NCI-H82 treated with DMSO at 0.1 percent for 48 hours (cell line): Measurements from ENCODE around the gene DACH1.

ENCODE experiments used
- DNase-seq: peaks from one replicate; lab custom pipeline; 2025; ENCODE audit not compliant: unreplicated experiment; lab: John Stamatoyannopoulos, UW

Gene DACH1

GRCh38 chr13:71830736-71831135, 36.3 kb downstream of the DACH1 start:
- DNase-seq, result no peak

- no peak for DNase-seq
Measured at GRCh38 chr13:71830323-71830722, 36.7 kb downstream of the DACH1 start.

GRCh38 chr13:71829547-71829946, 37.5 kb downstream of the DACH1 start:
- DNase-seq, result no peak

DNA sequence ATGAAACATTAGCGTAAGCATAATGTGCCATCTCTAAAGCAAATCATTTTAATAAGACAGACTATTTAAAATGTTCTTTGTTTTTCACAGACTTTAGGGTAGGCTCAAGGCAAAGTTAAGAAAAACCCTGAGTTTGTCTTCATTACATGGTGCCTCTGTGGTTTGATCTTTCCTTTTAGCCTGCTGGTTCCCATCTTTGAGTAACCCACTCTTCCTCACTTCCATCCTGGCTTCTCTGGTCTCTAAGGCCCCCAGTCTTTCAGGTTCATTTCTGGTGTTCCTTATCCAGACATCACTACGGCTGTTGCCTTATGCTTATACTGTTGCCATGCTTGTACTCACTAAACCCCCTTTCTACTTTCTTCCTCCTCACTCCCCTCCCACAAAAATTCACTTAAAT, 38.4 kb downstream of the DACH1 start:
- DNase-seq, result no peak

DNA sequence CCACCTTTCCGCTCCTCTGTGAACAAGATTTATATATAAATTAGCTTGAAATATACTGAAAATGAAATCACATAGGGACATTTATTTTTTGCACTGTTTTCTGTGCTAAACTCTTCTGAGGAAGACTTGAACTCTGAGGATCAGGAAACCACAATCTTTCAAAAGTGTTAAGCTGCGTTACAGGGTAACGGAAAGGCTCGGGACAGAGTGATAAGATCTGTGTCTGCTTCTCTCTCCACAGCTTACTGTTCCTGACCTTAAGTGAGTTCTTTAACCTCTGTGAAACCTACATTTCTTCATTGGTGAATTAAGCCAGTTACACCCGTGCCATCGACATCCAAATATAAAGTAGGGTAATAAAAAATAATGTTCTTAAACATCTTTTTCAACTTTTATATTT, 38.9 kb downstream of the DACH1 start:
- no peak for DNase-seq

DNA sequence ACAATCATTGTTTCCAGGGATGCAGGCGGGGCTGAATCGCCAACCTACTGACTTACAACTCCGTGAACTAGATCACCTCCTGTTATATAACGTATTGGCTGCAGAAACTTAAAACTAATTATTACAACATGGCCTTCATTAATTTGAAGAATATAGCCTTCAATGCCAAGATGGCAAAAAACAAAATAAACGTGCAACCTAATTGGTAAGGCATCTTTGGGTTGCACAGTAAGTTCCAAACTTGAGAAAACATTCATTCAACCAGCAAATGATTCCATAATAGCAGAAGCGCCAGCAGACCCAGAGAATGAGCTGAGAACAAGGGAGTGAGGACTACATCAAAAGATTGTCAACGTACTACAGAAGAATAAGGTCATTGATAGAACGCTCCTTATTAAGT, 39.8 kb downstream of the DACH1 start:
- no peak for DNase-seq

GRCh38 chr13:71820699-71821098, 46.3 kb downstream of the DACH1 start:
- no peak for DNase-seq

DNA sequence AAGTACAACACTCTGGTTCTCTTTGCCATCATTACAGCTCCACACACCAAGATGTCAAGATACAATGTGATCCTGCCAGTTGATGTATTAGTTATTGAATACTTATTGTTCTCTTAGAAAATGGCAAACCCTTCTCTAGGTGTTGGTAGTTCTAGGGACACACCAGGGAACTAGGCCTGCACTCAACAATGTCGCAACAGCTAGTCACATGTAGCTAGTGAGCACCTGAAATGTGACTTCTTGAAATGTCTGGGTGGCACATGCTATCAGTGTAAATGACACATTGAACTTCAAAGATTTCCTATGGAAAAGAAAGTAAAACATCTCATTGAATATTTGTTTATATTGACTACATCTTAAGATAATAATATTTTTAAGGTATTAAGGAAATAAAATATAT, 49.7 kb downstream of the DACH1 start:
- no peak for DNase-seq

GRCh38 chr13:71814806-71815360, 52.1 kb downstream of the DACH1 start:
- no peak for DNase-seq

GRCh38 chr13:71813187-71813586, 53.8 kb downstream of the DACH1 start:
- no peak for DNase-seq

DNA sequence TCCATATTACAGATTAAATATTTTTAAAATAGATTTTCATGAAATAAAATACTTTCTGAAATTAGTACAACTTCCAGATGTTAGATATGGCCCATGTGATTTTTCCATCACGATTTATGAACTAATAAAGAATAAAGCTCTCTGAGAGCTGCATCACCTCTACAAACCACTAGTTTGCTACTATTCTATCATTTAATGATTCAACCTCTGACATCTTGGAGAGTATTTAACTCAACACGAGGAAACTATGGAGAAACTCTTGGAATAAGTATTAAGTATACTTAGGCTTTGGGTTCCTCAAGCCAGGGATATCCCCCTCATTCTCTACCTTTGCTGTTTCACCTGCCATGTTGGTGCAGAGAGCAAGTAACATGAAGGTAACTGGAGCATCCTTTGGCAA, 55.7 kb downstream of the DACH1 start:
- no peak for DNase-seq

DNA sequence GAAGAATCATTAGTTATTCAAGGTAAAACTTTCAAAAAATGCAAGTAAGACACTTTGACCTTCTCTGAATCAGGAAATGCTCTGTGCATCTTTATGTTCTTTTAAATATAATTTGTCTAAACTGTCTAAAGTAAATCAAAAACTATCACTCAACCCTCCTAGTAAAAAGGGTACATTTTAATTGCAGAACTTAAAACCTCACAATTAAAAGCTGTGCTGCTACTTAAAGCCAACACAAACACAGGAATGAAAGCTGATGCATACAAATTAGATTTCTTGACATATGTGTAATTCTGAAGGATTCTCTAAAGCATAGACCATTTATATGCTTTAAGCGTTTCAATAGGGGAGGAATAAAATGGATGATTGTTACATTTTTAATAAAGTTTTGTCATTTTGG, 58.3 kb downstream of the DACH1 start:
- no peak for DNase-seq

DNA sequence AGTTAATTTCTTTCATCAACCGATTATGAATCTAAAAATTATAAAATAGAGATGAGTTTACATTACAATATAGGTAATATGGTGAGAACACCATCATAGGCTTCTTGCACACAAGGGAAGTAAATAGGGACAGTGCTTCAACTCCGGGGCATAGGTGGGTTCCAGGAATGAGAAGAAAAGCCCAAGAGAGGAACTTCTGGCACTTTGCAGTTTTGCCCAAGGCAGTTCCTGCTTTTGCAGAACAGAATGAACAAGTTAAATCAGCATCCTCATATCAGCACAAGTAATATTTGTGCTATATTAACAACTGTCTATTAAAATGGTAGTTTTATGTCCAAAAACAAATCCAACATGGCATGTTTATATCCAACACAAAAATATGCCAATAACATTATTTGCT, 60.1 kb downstream of the DACH1 start:
- DNase-seq, result no peak

- no peak for DNase-seq
Measured at GRCh38 chr13:71803066-71803465, 63.9 kb downstream of the DACH1 start.

DNA sequence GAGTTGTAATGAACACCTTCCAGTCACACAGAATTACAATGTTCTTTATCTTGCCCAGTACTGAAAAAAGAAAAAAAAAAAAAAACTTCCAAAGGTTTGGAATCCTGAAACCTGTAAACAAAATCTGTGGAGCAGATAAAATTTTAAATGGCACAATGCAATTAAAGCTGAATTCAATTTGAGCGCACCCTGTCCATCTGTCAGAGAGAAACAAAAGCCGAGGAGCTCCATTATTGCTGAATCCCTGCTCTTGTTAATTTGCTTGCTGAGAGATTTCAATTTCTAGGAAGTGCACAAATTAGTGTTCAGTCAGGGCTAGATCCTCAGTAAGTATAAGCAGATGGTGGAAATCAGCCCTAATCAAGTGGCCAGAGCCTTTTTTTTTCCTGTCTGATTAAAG, 65.2 kb downstream of the DACH1 start:
- DNase-seq, result peak; percentile 100

GRCh38 chr13:71801165-71801760, 65.7 kb downstream of the DACH1 start:
- peak; percentile 53 for DNase-seq

DNA sequence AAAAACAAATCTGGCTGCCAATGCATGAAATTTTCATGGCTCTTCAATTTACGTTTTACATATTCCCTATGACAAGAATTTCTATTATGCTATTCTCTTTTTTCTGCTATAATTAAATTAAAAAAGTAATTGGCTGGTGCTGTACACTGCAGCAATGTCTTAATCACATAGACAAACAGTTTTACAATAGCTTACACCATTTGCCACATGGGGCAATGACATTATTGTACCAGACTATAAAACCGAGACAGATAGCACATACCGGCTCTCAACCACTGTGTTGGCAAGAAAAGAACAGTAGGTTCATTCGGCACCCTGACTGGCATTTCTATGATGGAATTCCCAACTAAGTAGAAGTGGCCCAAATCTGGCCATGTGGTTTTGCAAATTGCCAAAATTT, 67.7 kb downstream of the DACH1 start:
- DNase-seq, result peak; percentile 77

- peak; percentile 60 for DNase-seq
Measured at GRCh38 chr13:71798707-71799106, 68.3 kb downstream of the DACH1 start.

DNA sequence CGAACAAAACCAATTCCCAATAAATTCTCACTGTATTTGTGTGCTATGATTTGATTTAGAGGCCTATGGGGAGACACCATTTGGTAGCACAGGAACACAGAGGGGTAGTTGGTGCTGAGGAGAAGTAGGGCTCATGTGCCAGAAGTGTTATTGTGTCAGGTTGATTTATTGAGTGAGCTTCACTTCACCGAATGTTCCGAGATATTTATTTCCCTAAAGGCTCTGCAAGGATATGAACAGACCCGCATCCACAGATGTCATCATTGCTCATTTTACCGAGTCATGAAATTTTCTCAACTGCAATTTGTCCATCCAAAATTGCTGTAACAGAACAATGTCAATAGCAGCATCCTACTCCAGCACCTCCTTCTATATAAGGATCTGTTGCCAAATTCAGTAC, 69.5 kb downstream of the DACH1 start:
- peak; percentile 76 for DNase-seq

- no peak for DNase-seq
Measured at GRCh38 chr13:71789693-71790329, 77.2 kb downstream of the DACH1 start.

DNA sequence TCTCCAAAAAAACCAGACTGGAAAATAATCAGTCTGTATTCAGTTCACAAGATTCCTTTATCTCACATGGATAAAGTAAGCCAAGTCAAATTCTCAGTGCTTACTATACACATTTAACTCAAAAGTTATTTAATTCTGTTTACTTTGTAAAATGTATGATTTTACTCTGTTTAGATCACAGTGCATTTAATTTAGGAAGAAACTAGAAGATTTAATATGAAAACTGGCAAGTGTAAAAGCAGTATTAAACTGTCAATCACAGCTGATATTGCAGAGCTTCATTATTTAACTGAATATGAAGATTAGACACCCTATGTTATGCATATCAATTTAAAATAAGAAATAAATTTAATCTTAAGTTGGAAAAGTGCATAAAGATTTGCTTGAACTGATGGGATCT, 78.0 kb downstream of the DACH1 start:
- no peak for DNase-seq

DNA sequence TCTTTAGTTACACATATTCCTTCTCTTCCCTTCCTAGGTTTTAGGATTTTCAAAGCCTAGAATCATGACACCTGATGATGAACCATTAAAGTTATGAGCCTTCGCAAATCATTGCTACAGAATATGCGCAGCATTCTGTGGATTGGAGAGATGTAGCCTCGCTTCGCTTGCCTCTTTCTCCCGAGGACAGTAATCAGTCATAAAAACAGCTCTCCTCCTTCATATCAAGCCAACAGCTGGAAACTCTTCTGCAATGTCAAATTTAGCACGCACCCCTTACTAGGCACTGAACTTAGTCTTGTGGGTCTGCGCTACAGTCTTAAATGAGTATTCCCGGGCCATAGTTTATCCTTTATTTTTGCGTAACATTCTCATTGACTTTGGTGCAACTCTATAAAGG, 79.6 kb downstream of the DACH1 start:
- DNase-seq, result no peak

DNA sequence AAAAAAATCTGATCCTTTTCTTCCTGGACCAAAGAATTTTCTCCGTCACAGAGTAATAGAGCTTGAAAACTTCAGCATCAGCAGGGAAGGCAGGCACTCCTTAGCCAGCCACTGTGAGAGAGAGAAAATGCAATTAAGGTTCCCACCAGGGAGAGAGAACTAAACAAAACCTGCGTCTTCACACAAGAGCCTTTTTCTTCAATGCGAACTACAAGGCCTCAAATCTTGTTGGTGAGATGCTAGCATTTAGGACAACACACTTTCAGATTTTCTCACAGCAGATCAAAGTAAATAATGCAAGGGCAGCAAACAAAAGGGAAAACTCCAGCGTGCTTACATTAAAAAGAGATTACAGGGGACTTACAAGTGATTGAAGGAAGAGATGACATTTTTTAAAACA, 80.1 kb downstream of the DACH1 start:
- peak; percentile 60 for DNase-seq
